Uterus (tissue), 2 donors: Measurements from ENCODE around the gene LAPTM5.

Experiments
- POLR2A ChIP-seq, 2 donors: fragments of 450-650 bp; IDR thresholded peaks; one replicate each; pipeline ENCODE4 v1.6.1; 2016; ENCODE audit warnings: antibody characterized with exemption in 2 of 2, mild to moderate bottlenecking in 1 of 2, moderate library complexity in 1 of 2
- TF ChIP-seq, protein P1 (sequence below), 4 experiments: fragments of 200-600 bp in 2 of 4; fragments of 450-650 bp in 2 of 4; sonication (generic) in 2 of 4; IDR thresholded peaks; one replicate each; pipeline ENCODE4 v1.5.1; 2016 to 2019; ENCODE audit warnings: antibody characterized with exemption in 4 of 4, mild to moderate bottlenecking in 2 of 4, moderate library complexity in 1 of 4

DNA sequence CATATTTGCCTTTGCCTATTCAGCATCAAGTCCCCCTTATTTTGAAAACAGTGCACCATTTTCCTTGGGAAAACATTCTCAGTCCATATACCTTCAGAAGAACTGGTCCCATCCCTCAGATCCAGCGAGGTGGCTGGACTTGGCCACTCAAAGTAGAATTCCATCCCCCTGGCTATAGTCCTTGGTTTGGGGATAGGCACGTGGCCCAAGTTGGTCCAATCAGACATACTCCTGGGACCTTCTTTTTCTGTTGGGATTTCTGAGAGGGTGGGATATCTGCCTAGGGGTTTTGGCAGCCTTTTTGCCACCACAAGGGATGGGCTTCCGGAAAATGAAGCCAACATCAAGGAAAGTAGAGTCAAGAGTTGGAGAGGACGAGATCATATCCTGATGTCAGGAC, 23.5 kb downstream of the LAPTM5 start:
- TF ChIP-seq, protein P1, sequence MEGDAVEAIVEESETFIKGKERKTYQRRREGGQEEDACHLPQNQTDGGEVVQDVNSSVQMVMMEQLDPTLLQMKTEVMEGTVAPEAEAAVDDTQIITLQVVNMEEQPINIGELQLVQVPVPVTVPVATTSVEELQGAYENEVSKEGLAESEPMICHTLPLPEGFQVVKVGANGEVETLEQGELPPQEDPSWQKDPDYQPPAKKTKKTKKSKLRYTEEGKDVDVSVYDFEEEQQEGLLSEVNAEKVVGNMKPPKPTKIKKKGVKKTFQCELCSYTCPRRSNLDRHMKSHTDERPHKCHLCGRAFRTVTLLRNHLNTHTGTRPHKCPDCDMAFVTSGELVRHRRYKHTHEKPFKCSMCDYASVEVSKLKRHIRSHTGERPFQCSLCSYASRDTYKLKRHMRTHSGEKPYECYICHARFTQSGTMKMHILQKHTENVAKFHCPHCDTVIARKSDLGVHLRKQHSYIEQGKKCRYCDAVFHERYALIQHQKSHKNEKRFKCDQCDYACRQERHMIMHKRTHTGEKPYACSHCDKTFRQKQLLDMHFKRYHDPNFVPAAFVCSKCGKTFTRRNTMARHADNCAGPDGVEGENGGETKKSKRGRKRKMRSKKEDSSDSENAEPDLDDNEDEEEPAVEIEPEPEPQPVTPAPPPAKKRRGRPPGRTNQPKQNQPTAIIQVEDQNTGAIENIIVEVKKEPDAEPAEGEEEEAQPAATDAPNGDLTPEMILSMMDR (IDR thresholded peaks at IDR 0.05) = no peak
- no peak for TF ChIP-seq POLR2A (IDR thresholded peaks at IDR 0.05)
